ENCODE results near the gene DNASE1L3. TPM values are rescaled to one million over a fixed set of nuclear protein-coding genes. Genes with fewer than 3 reads are reported as not detected.
"Not testable (repeated sequence)": the region's sequence is repeated elsewhere in the genome, so short reads cannot be mapped to it uniquely, and the experiment has no call there.

Gene DNASE1L3
- total RNA-seq, 1 donor from 2014 or later, result not detected

DNA sequence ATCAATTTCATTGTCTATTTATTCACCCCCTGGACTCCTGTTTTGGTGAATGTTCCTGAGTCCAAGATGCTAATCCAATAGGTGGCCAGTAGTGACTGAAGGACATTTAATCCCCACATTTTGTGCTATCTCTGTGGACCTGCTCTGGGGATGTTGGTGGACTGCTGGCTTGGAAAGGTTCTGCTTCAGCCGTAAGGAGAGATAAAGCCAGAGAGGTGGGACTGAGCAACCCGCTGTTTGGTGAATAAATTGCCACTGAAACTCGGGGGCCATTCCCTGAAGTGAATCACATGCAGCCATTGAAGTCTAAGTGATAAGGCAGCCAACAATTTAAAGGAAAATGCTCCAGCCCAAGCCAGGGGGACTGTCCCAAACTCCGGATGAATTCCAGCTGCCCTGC lies 25.2 kb upstream of the DNASE1L3 start:
- no peaks in the 10 kb centered on the region for H3K36me3 Mint-ChIP-seq (ENCODE audit: unreplicated experiment)
- H3K4me1 Mint-ChIP-seq (ENCODE audit: unreplicated experiment), result peaks cover 18% of the 10 kb centered on the region
- H3K9me3 Mint-ChIP-seq (ENCODE audit: unreplicated experiment), result no peaks in the 10 kb centered on the region
- H3K27me3 Mint-ChIP-seq (ENCODE audit: unreplicated experiment), result peaks cover 15% of the 10 kb centered on the region
- DNase-seq (ENCODE audit: extremely low spot score, unreplicated experiment), result no peak
- TF ChIP-seq, protein P1, sequence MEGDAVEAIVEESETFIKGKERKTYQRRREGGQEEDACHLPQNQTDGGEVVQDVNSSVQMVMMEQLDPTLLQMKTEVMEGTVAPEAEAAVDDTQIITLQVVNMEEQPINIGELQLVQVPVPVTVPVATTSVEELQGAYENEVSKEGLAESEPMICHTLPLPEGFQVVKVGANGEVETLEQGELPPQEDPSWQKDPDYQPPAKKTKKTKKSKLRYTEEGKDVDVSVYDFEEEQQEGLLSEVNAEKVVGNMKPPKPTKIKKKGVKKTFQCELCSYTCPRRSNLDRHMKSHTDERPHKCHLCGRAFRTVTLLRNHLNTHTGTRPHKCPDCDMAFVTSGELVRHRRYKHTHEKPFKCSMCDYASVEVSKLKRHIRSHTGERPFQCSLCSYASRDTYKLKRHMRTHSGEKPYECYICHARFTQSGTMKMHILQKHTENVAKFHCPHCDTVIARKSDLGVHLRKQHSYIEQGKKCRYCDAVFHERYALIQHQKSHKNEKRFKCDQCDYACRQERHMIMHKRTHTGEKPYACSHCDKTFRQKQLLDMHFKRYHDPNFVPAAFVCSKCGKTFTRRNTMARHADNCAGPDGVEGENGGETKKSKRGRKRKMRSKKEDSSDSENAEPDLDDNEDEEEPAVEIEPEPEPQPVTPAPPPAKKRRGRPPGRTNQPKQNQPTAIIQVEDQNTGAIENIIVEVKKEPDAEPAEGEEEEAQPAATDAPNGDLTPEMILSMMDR (IDR thresholded peaks at IDR 0.05), result no peak
- no peak overlapping the region for H3K27ac Mint-ChIP-seq (ENCODE audit: unreplicated experiment)
- H3K4me3 Mint-ChIP-seq (ENCODE audit: unreplicated experiment), result no peak overlapping the region

- Mint-ChIP-seq H3K9me3 (ENCODE audit: unreplicated experiment) (no peaks in the 10 kb centered on the region), H3K36me3 (ENCODE audit: unreplicated experiment) (no peaks in the 10 kb centered on the region), H3K4me1 (ENCODE audit: unreplicated experiment) (peaks cover 18% of the 10 kb centered on the region), H3K27ac (ENCODE audit: unreplicated experiment) (no peak overlapping the region), H3K27me3 (ENCODE audit: unreplicated experiment) (peaks cover 27% of the 10 kb centered on the region), H3K4me3 (ENCODE audit: unreplicated experiment) (no peak overlapping the region)
- DNase-seq (ENCODE audit: extremely low spot score, unreplicated experiment), result no peak
- TF ChIP-seq, protein P1 (IDR thresholded peaks at IDR 0.05), result no peak
Observed at GRCh38 chr3:58234516-58234931, 23.8 kb upstream of the DNASE1L3 start.

DNA sequence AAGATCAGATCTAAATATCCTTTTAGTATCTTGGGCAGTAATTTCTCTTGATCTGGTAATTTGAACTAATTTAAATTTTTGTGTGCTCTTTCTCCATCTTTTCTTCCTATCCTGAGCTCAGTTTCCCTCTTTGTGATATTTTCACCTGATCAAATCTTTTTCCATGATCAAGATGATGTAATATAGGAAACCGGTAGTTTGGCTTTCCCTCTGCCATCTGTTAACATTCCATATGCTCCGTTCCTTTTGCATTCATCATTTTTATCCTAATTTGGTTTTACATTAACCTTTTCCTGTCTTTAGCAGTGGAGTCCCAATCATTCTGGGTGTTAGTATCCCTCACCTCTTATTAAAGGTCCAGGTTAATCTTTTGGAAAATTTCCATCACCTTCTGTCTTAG lies 20.9 kb upstream of the DNASE1L3 start:
- Mint-ChIP-seq H3K36me3 (ENCODE audit: unreplicated experiment) (no peaks in the 10 kb centered on the region), H3K4me1 (ENCODE audit: unreplicated experiment) (peaks cover 9% of the 10 kb centered on the region), H3K27me3 (ENCODE audit: unreplicated experiment) (peaks cover 43% of the 10 kb centered on the region), H3K27ac (ENCODE audit: unreplicated experiment) (no peak overlapping the region), H3K9me3 (ENCODE audit: unreplicated experiment) (peaks cover 3% of the 10 kb centered on the region), H3K4me3 (ENCODE audit: unreplicated experiment) (no peak overlapping the region)
- TF ChIP-seq, protein P1 (IDR thresholded peaks at IDR 0.05), result no peak
- DNase-seq (ENCODE audit: extremely low spot score, unreplicated experiment), result no peak

DNA sequence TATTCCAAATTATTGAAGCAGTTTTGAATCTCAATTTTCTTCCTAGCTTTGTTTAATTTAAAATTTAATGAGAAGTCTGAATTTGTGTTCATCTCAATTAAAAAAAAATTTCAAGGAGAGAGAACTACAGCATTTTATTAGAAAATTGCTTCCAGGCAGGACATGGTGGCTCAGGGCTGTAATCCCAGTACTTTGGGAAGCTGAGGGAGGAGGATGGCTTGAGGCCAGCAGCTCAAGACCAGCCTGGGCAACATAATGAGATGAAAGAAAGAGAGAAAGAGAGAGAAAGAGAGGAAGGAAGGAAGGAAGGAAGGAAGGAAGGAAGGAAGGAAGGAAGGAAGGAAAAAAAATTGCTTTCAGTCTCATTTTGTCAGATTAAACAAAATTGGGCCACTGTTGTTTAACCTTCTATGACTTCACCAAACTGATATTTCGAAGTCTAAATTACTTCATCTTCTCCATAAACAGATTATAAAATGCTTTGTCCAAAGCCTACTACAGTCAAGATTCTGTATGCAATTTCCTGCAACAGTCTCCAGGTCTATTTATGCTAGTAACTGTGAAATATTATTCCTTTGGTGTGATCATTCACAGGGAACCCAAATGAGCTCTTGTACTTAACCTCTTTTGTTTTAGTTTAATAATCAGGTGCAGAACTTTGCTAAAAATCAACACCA lies 20.2 kb upstream of the DNASE1L3 start:
- DNase-seq (ENCODE audit: extremely low spot score, unreplicated experiment), result no peak
- Mint-ChIP-seq H3K27me3 (ENCODE audit: unreplicated experiment) (peaks cover 46% of the 10 kb centered on the region), H3K9me3 (ENCODE audit: unreplicated experiment) (peaks cover 3% of the 10 kb centered on the region), H3K36me3 (ENCODE audit: unreplicated experiment) (no peaks in the 10 kb centered on the region), H3K4me1 (ENCODE audit: unreplicated experiment) (peaks cover 7% of the 10 kb centered on the region), H3K27ac (ENCODE audit: unreplicated experiment) (no peak overlapping the region), H3K4me3 (ENCODE audit: unreplicated experiment) (no peak overlapping the region)
- TF ChIP-seq, protein P1 (IDR thresholded peaks at IDR 0.05), result no peak

- H3K4me3 Mint-ChIP-seq (ENCODE audit: unreplicated experiment); H3K9me3 Mint-ChIP-seq (ENCODE audit: unreplicated experiment); H3K27ac Mint-ChIP-seq (ENCODE audit: unreplicated experiment); H3K4me1 Mint-ChIP-seq (ENCODE audit: unreplicated experiment); H3K36me3 Mint-ChIP-seq (ENCODE audit: unreplicated experiment); DNase-seq (ENCODE audit: extremely low spot score, unreplicated experiment): not testable (repeated sequence)
- H3K27me3 Mint-ChIP-seq (ENCODE audit: unreplicated experiment), result peaks cover 56% of the 10 kb centered on the region
Observed at GRCh38 chr3:58227933-58228332, 17.2 kb upstream of the DNASE1L3 start.

Measured in osteocyte (in vitro differentiated cells).